ENCODE measurements around the gene RNU1-3. TPM values are rescaled to one million over a fixed set of nuclear protein-coding genes. Genes with fewer than 3 reads are reported as not detected.

Gene RNU1-3
- total and polyA plus RNA-seq, 2 of the 13 experiments (the other 11 are each of a cell fraction or from before 2014, with no cell fraction given), result under 0.01 to 11,018 TPM

DNA sequence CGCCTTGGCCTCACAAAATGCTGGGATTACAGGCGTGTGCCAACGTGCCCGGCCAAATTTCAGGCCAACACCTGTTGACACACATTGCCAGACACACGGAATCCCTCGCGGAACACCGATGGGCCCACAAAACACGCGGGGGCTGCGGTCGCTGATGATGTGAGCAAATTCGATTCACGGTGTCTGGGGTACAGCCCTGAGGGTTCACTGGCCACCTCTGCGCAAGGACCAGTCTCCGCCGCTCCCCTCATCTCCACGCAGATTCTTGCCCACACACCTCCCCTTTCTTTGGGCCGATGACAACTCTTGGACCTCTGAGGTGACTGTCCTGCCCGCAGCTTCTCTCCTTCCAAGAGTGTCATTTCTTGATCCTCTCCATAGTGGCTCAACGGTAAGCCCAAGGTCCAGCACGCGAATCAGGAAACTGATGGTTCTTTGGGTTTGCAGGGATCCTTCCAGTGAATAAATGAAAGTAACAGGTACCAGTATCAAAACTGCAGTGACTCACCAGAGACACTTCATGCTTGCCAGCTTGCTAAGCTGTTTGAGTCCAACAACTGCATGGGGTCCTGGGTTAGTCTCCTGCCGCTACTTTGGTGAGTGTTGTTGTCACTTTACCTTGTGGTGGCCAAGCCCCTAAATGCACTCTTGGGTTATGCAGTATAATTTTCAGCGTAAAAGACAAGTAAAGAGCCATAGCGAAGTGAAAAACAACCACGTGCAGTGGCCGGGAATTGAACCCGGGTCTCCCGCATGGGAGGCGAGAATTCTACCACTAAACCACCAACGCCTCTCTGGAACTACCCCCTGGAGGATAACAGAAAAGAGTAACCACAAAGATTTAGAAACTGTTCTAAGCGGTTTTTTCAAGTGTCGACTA, 11.0 kb upstream of the RNU1-3 start (continued):
- TF ChIP-seq, protein P1, sequence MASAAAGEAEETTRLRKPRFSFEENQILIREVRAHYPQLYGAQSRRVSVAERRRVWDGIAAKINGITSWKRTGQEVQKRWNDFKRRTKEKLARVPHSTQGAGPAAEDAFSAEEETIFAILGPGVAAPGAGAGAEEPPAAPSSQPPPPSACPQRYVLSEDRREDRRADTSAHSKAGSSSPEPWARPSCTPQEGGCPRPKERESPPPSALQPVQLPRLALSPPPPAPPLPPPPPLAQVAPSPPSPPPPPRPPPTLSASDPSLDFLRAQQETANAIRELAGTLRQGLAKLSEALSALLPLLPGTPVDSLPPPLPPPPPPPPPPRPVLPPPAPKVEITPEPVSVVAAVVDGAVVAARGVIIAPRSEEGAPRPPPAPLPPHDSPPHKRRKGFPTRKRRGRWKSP (CRISPR knock-in tag; IDR thresholded peaks at IDR 0.05), result peak; percentile 72
- TF ChIP-seq, protein P2, sequence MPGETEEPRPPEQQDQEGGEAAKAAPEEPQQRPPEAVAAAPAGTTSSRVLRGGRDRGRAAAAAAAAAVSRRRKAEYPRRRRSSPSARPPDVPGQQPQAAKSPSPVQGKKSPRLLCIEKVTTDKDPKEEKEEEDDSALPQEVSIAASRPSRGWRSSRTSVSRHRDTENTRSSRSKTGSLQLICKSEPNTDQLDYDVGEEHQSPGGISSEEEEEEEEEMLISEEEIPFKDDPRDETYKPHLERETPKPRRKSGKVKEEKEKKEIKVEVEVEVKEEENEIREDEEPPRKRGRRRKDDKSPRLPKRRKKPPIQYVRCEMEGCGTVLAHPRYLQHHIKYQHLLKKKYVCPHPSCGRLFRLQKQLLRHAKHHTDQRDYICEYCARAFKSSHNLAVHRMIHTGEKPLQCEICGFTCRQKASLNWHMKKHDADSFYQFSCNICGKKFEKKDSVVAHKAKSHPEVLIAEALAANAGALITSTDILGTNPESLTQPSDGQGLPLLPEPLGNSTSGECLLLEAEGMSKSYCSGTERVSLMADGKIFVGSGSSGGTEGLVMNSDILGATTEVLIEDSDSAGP (CRISPR knock-in tag; IDR thresholded peaks at IDR 0.05; ENCODE audit: borderline replicate concordance), result peak; percentile 48; the same call in 1 of the 2 replicates
- TF ChIP-seq, protein P3, sequence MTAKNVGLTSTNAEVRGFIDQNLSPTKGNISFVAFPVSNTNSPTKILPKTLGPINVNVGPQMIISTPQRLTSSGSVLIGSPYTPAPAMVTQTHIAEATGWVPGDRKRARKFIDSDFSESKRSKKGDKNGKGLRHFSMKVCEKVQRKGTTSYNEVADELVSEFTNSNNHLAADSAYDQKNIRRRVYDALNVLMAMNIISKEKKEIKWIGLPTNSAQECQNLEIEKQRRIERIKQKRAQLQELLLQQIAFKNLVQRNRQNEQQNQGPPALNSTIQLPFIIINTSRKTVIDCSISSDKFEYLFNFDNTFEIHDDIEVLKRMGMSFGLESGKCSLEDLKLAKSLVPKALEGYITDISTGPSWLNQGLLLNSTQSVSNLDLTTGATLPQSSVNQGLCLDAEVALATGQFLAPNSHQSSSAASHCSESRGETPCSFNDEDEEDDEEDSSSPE (CRISPR knock-in tag; IDR thresholded peaks at IDR 0.05), result peak; percentile 50; the same call in 1 of the 2 replicates
- TF ChIP-seq, protein P4, sequence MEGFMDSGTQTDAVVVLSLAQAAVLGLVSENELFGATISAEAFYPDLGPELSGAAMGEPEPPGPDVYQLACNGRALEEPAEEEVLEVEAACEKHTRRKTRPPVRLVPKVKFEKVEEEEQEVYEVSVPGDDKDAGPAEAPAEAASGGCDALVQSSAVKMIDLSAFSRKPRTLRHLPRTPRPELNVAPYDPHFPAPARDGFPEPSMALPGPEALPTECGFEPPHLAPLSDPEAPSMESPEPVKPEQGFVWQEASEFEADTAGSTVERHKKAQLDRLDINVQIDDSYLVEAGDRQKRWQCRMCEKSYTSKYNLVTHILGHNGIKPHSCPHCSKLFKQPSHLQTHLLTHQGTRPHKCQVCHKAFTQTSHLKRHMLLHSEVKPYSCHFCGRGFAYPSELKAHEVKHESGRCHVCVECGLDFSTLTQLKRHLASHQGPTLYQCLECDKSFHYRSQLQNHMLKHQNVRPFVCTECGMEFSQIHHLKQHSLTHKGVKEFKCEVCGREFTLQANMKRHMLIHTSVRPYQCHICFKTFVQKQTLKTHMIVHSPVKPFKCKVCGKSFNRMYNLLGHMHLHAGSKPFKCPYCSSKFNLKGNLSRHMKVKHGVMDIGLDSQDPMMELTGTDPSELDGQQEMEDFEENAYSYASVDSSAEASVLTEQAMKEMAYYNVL (CRISPR knock-in tag; IDR thresholded peaks at IDR 0.05; ENCODE audit: borderline replicate concordance), result peak; percentile 20; the same call in 1 of the 2 replicates
- TF ChIP-seq MBD4 (IDR thresholded peaks at IDR 0.05; ENCODE audit: borderline replicate concordance, low read length) (peak; percentile 78; the same call in 1 of the 2 replicates), ZMYM4 (CRISPR knock-in tag; IDR thresholded peaks at IDR 0.05) (peak; percentile 24; the same call in 1 of the 2 replicates), KLF12 (CRISPR knock-in tag; IDR thresholded peaks at IDR 0.05; ENCODE audit: borderline replicate concordance) (0 out of 2 replicates have a peak, but pooled peaks have one; percentile 27)
- TF ChIP-seq, protein P5, sequence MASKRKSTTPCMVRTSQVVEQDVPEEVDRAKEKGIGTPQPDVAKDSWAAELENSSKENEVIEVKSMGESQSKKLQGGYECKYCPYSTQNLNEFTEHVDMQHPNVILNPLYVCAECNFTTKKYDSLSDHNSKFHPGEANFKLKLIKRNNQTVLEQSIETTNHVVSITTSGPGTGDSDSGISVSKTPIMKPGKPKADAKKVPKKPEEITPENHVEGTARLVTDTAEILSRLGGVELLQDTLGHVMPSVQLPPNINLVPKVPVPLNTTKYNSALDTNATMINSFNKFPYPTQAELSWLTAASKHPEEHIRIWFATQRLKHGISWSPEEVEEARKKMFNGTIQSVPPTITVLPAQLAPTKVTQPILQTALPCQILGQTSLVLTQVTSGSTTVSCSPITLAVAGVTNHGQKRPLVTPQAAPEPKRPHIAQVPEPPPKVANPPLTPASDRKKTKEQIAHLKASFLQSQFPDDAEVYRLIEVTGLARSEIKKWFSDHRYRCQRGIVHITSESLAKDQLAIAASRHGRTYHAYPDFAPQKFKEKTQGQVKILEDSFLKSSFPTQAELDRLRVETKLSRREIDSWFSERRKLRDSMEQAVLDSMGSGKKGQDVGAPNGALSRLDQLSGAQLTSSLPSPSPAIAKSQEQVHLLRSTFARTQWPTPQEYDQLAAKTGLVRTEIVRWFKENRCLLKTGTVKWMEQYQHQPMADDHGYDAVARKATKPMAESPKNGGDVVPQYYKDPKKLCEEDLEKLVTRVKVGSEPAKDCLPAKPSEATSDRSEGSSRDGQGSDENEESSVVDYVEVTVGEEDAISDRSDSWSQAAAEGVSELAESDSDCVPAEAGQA (IDR thresholded peaks at IDR 0.05; ENCODE audit: low read depth), result peak; percentile 48; the same call in 1 of the 2 replicates
- TF ChIP-seq, protein P5 (CRISPR knock-in tag; IDR thresholded peaks at IDR 0.05; ENCODE audit: borderline replicate concordance), result no peak
- TF ChIP-seq, protein P6, sequence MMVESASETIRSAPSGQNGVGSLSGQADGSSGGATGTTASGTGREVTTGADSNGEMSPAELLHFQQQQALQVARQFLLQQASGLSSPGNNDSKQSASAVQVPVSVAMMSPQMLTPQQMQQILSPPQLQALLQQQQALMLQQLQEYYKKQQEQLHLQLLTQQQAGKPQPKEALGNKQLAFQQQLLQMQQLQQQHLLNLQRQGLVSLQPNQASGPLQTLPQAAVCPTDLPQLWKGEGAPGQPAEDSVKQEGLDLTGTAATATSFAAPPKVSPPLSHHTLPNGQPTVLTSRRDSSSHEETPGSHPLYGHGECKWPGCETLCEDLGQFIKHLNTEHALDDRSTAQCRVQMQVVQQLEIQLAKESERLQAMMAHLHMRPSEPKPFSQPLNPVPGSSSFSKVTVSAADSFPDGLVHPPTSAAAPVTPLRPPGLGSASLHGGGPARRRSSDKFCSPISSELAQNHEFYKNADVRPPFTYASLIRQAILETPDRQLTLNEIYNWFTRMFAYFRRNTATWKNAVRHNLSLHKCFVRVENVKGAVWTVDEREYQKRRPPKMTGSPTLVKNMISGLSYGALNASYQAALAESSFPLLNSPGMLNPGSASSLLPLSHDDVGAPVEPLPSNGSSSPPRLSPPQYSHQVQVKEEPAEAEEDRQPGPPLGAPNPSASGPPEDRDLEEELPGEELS (CRISPR knock-in tag; IDR thresholded peaks at IDR 0.05), result peak; percentile 41; the same call in 1 of the 2 replicates
- TF ChIP-seq, protein P7, sequence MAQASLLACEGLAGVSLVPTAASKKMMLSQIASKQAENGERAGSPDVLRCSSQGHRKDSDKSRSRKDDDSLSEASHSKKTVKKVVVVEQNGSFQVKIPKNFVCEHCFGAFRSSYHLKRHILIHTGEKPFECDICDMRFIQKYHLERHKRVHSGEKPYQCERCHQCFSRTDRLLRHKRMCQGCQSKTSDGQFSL (CRISPR knock-in tag; IDR thresholded peaks at IDR 0.05), result no peak

Data from HepG2 (cell line).